ENCODE data around the gene BIN1.

BIN1 gene

DNA sequence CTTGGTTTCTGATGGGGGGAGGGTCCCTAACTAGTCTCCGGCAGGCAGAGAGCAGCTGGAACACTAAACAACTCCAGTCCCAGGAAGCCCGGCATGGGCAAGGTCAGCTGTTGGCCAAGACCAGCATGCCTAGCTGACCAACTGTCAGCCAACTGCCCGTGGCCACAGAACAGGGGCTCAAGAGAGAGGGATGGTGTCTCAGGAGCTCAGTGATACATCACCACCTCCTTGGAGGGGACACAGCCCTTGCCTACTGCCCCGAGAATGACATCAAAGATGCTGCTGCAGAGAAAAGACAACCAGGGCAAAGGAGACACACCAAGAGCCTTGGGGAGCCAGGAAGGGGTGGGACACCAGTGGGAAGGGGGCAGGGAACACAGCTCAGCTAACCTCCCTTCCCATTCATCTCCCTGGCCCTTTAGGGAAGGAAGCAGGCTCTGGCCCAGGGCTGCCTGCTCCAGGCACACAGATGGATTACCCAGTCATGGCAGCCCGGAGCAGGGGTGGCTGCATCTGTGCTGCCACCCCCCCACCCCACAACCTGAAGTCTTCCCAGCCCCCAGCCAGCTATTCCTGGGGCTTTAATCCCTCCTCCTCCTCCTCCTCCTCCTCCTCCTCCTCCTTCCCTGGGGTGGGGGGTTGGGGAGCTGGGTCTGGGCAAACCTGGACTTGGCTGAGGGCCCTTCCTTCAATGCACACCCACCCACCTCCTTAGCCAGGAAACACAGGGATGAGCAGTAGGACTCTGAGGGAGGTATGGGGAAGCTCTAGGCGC lies 1.9 kb downstream of the BIN1 start:
- no peak for DNase-seq (ENCODE audit: low read depth in 2 of 2)

DNA sequence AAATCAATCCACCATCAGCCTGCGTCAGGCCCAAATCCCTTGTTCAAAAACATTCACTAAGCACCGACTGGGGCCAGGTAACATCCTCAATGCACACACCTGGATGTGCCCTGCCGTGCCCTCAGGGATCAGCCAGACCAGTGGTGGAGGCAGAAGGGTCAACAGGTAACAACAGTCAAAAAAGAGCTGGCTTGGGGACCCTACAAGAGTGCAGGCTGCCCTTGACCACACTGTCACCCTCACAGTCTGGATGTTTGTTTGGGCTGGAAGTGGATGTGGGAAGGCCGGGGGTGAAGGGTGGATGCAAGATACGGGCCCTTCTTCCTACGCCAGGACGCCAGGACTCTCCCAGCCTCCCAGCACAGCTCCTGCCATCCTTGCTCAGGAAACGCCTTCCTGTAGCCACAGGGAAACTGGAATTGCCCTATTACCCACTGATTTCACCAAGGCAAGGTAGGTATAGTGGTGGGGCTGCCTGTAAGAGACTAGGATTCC lies 2.7 kb downstream of the BIN1 start:
- DNase-seq (ENCODE audit: low read depth in 2 of 2), result no peak

- no peak for DNase-seq (ENCODE audit: low read depth in 2 of 2)
Measured at GRCh38 chr2:127103243-127104165, 3.5 kb downstream of the BIN1 start.

GRCh38 chr2:127102521-127103242 lies 4.3 kb downstream of the BIN1 start:
- DNase-seq (ENCODE audit: low read depth in 2 of 2), result no peak

DNA sequence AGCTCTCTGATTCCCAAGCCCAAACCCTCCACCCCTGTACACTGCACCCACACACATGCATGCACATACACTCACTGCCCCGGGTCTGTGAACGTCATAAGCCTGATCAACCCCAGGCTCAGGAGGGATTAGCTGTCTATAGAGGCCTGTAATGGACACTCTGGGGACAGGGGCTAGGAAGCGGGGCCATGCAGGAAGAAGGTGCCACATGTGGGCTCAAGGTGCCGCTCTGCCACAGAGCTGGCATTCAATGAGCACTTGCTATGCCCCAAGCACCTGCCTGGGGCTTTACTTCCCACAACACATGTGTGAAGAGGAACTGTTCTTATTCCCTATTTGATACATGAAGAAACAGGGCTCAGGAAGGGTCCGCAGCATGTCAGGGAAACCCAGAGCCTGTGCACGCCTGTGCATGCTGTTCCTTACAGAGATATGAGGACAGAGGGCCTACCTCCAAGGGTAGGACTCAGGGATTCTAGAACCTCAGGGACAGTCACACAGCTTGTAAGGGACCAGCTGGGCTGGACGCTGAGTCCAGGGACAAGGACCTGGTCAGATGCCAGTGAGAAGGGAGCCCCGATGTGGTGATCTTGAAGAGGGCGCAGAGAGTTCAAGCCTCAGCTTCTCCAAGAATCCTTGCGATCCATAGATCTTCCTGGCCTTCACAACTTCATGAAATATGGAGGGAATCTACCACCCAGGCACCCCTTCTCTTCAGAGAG lies 5.0 kb downstream of the BIN1 start:
- no peak for DNase-seq (ENCODE audit: low read depth in 2 of 2)

- DNase-seq (ENCODE audit: low read depth in 2 of 2), result no peak
Measured at GRCh38 chr2:127101048-127101611, 5.8 kb downstream of the BIN1 start.

GRCh38 chr2:127100251-127101047 lies 6.5 kb downstream of the BIN1 start:
- no peak for DNase-seq (ENCODE audit: low read depth in 2 of 2)

DNA sequence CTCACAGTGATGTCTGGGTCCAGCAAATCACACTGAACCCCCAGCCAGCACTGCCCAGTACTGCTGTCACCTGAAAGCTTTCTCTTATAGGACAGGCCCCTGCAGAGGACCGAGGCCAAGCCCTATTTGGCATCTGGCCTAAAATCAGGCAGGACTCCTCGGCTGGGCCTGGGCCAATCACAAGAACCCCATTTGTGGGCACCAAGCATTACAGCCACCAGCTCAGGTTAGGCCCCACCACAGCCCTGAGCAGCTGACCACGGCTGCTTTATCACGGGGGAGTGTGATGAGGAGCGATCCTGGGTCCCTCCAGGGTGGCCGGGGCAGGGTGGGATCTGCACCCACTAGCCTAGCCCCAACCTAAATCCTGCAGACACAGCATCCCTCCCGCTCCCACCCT lies 8.2 kb downstream of the BIN1 start:
- no peak for DNase-seq (ENCODE audit: low read depth in 2 of 2)

DNA sequence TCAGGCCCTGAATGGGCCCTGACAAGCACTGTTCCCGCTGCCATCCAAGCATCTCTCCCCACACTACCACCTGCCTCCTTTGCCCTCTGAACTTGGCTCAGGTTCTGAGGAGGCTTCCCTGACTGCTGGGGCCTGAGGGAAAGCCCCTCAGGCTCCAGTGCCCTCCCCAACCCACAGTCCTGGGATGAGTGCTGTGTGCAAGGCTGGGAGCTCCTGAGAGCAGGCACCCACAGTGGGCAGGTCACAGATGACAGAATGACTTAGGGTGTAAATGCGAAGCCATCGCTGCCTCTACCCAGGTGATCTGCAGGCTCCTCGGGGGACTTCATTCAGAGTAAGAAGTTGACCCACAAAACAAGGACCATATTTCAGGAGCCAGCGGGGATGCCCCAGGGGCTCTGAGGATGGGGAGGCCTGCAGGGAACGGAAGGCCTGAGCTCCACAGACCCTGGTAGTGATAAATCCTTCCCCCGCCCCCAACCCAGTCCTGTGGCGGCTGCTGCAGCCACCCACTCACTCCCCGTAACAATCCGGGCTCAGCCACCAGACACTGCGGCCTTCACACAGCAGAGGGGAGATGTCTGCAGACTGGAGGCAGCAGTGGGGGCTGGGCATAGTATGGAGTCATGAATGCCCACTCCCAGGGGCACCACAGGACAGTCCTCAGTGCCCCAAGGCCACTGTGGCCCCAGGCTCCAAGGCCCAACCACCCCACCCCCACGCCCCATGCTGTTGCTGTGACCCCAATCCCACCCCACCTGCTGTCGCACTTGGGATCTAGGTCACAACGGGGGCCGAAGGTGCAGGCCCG lies 8.9 kb downstream of the BIN1 start:
- DNase-seq (ENCODE audit: low read depth in 2 of 2), result no peak

GRCh38 chr2:127097471-127097765 lies 9.5 kb downstream of the BIN1 start:
- DNase-seq (ENCODE audit: low read depth in 2 of 2), result no peak

- no peak for DNase-seq (ENCODE audit: low read depth in 2 of 2)
Measured at GRCh38 chr2:127096718-127097470, 10.1 kb downstream of the BIN1 start.

DNA sequence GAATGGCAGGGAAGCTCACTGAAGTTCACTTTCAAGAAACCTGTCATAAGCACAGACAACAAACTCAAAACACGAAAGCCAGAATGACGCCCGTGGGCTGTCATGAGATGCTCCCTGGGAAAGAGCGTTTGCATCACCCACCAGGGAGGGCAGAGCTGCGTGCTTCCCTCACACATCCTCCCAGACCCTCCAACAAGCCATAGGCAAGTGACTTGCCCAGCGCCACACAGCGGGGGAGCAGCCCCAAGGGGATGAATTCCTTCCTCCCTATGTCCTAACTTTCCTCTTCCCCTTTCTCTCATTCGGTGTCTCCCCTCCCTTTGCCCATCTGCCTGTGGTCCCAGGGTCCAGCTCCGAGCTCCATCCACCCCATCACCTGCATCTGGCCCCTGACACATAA lies 10.7 kb downstream of the BIN1 start:
- no peak for DNase-seq (ENCODE audit: low read depth in 2 of 2)

DNA sequence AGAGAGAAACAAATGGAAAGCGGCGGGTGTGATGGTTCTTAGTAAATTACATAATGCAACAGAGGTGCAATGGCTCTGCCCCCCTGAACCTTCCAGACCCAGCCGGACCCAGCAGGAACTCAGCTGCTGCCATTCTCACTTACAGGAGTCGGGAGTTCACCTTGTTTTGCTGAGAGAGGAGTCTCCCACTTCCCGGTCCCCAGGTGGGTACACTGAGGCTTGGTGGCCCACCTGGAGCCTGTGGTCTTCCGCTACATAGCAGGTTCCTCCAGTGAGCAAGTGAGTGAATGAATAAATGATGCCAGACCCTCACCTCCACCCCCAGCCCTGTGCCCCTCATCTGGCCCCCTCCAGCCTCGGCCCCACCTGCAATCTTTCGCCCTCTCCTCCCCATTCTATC lies 11.2 kb downstream of the BIN1 start:
- DNase-seq (ENCODE audit: low read depth in 2 of 2), result no peak

DNA sequence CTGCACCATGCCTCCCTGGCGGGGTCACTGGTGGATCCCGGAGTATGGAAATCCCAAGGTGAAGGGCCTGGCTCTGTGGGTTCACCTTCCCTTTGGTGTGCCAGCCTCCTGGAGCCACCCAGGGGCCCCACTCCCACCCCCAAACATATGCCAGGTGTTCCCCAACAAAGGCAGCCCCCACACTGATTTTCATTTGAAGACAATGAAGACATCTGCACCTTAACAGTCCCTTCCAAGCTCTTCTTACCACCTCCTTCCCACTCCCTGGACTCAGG lies 11.7 kb downstream of the BIN1 start:
- DNase-seq (ENCODE audit: low read depth in 2 of 2), result no peak

DNA sequence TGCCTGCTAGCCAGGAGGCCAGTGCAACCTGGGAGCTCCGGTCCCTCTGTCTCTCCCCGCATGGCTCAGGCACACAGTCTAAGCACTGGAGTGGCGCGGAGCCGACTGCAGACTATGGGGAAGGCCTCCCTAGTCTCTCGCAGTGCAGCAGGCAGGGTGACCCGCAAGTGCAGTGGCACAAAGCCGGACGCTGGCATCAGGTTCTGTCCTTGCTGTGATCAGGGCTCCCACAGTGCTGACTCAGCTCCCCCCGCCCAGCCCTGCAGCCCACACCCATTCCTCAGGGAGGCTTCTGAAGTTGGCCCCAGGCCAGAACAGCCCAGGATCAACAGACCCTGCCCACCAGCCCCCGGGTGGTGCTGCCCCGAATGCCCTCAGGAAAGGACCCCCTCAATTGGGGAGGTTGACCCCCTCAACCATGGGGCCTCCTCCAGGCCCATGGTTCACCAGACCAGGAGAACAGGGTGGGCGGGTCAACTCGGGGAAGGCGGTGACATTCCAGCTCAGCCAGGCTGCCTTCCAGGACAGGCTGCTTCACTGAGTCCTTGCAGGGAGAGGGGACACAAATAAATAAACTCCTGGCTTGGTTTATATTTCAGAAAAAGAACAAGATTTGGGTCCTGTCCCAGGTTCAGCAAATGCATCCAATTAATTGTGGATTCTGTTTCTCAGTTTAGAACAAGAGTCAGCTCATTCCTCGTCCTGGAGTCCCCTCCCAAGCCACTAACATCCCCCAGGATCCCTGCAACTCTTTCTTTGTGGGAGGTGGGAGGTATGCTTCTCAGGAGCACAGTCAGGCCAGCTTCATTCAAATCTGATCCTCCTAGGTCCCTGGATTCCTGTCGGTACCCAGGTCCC lies 12.2 kb downstream of the BIN1 start:
- no peak for DNase-seq (ENCODE audit: low read depth in 2 of 2)

DNA sequence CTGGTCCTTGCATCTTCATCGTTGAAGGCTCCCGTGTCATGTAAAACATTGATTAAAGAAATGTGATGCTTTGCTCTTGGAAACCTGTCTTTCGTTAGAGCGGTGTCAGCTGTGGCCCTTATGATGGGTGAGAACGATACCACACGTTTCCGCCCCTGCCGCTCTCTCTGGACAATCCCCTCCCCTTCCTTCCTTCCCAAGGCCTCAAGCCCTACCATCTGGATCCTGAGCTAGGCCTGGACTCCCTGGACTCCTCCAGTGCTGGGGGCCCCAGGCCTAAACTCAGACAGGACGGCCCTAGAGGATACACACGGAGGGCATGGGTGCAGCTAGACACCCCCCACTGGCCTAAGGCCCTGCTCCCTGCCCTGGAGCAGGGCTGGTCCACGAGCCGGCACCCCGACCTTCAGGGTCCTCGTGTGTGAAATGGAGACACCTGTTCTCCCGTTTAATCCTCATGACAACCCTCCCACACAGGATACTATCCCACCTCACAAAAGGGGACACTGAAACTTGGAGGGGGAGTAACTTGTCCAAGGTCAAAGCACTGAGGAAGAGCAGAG lies 13.2 kb downstream of the BIN1 start:
- DNase-seq (ENCODE audit: low read depth in 2 of 2), result no peak

GRCh38 chr2:127092901-127093516 lies 13.9 kb downstream of the BIN1 start:
- DNase-seq (ENCODE audit: low read depth in 2 of 2), result no peak
